Measurements from ENCODE around the gene AMFR. TPM values are rescaled to one million over a fixed set of nuclear protein-coding genes. Genes with fewer than 3 reads are reported as not detected.
"Not testable (repeated sequence)": the region's sequence is repeated elsewhere in the genome, so short reads cannot be mapped to it uniquely, and the experiment has no call there.

AMFR gene
- total and polyA plus RNA-seq, 3 donors from 2014 or later = 258 to 337 (median 287) TPM

- WGBS, 2 donors = 86 to 96% methylated on average over 4 of the region's 4 CpGs
- Histone ChIP-seq H3K36me3 (ENCODE audit: low read depth, missing control alignments) (no peaks in the 10 kb centered on the region), H3K4me3 (no peak overlapping the region), H3K27me3 (no peaks in the 10 kb centered on the region), H3K27ac (no peak overlapping the region), H3K9me3 (no peaks in the 10 kb centered on the region), H3K4me1 (no peaks in the 10 kb centered on the region)
- no peak for DNase-seq
- intact Hi-C loops (cut with DNase I; ENCODE audit: low total_unique reads) = no loop called here
- TF ChIP-seq POLR2A (IDR thresholded peaks at IDR 0.05) = no peak
- TF ChIP-seq CTCF (IDR thresholded peaks at IDR 0.05) = no peak
These were observed 41.1 kb downstream of the AMFR start for GRCh38 chr16:56384074-56384721.

- H3K36me3 ChIP-seq (ENCODE audit: low read depth, missing control alignments) = no peaks in the 10 kb centered on the region
- 72 to 79% methylated on average over 5 of the region's 5 CpGs for WGBS, 2 donors
- H3K27ac ChIP-seq = no peak overlapping the region
- intact Hi-C loops (cut with DNase I; ENCODE audit: low total_unique reads) = no loop called here
- no peaks in the 10 kb centered on the region for H3K4me1 ChIP-seq
- H3K9me3 ChIP-seq = no peaks in the 10 kb centered on the region
- H3K27me3 ChIP-seq = no peaks in the 10 kb centered on the region
- H3K4me3 ChIP-seq = no peak overlapping the region
- TF ChIP-seq POLR2A (IDR thresholded peaks at IDR 0.05) (no peak), CTCF (IDR thresholded peaks at IDR 0.05) (no peak)
- no peak for DNase-seq
These were observed 42.4 kb downstream of the AMFR start for GRCh38 chr16:56382901-56383355.

GRCh38 chr16:56382459-56382858 lies 42.9 kb downstream of the AMFR start:
- TF ChIP-seq CTCF (IDR thresholded peaks at IDR 0.05) (no peak), POLR2A (IDR thresholded peaks at IDR 0.05) (no peak)
- intact Hi-C loops (cut with DNase I; ENCODE audit: low total_unique reads) = no loop called here
- no peak for DNase-seq
- 86 to 96% methylated on average over 4 of the region's 4 CpGs for WGBS, 2 donors
- no peak overlapping the region for H3K4me3 ChIP-seq
- no peaks in the 10 kb centered on the region for H3K36me3 ChIP-seq (ENCODE audit: low read depth, missing control alignments)
- no peaks in the 10 kb centered on the region for H3K27me3 ChIP-seq
- H3K27ac ChIP-seq = no peak overlapping the region
- H3K4me1 ChIP-seq = no peaks in the 10 kb centered on the region
- H3K9me3 ChIP-seq = no peaks in the 10 kb centered on the region

GRCh38 chr16:56380778-56381485 lies 44.4 kb downstream of the AMFR start:
- H3K36me3 ChIP-seq (ENCODE audit: low read depth, missing control alignments); H3K4me3 ChIP-seq; intact Hi-C loops (cut with DNase I; ENCODE audit: low total_unique reads); H3K27me3 ChIP-seq; H3K27ac ChIP-seq; DNase-seq; H3K9me3 ChIP-seq; H3K4me1 ChIP-seq: not testable (repeated sequence)
- WGBS, 2 donors = 91 to 100% methylated on average over 3 of the region's 3 CpGs

- H3K27ac ChIP-seq; H3K4me1 ChIP-seq; intact Hi-C loops (cut with DNase I; ENCODE audit: low total_unique reads); DNase-seq; H3K36me3 ChIP-seq (ENCODE audit: low read depth, missing control alignments); H3K27me3 ChIP-seq; H3K9me3 ChIP-seq; H3K4me3 ChIP-seq: not testable (repeated sequence)
- 92 to 95% methylated on average over 6 of the region's 6 CpGs for WGBS, 2 donors
These were observed 46.3 kb downstream of the AMFR start for GRCh38 chr16:56379044-56379443.

- WGBS, 2 donors = 94 to 96% methylated on average over 6 of the region's 6 CpGs
- H3K4me3 ChIP-seq; H3K9me3 ChIP-seq; H3K27me3 ChIP-seq; intact Hi-C loops (cut with DNase I; ENCODE audit: low total_unique reads); H3K27ac ChIP-seq; H3K36me3 ChIP-seq (ENCODE audit: low read depth, missing control alignments); DNase-seq: not testable (repeated sequence)
- H3K4me1 ChIP-seq = peaks cover 14% of the 10 kb centered on the region
These were observed 49.6 kb downstream of the AMFR start for GRCh38 chr16:56375792-56376191.

Data from testis (tissue), 3 donors.